MM.1S (cell line): Measurements from ENCODE around the gene COLQ.

Source experiments
- CTCF ChIP-seq: fragments of 300-600 bp; sonication (generic); IDR thresholded peaks from 2 replicates; pipeline ENCODE4 v1.5.1; 2016; ENCODE audit warnings: antibody characterized with exemption, low read length, mixed read lengths
- EZH2phosphoT487 ChIP-seq: fragments of 300-600 bp; sonication (generic); IDR thresholded peaks from 2 replicates; pipeline ENCODE4 v1.6.1; 2018; ENCODE audit warnings: antibody characterized with exemption, low read length

- TF ChIP-seq CTCF (no peak), EZH2phosphoT487 (no peak)
Observed at GRCh38 chr3:15488002-15488401, 33.5 kb downstream of the COLQ start.
